Right kidney (tissue), 1 donor: ENCODE results near the gene PAX5.

Source experiments
- DNase-seq: peaks from one replicate; pipeline ENCODE4 v3.0.0-alpha.2; 2016

The PAX5 gene

GRCh38 chr9:36930941-36931340 lies 103.1 kb downstream of the PAX5 start:
- DNase-seq = no peak

- no peak for DNase-seq
Observed at GRCh38 chr9:36929350-36929675, 104.8 kb downstream of the PAX5 start.

GRCh38 chr9:36928670-36929349 lies 105.3 kb downstream of the PAX5 start:
- DNase-seq = no peak

- no peak for DNase-seq
Observed at GRCh38 chr9:36928210-36928609, 105.9 kb downstream of the PAX5 start.

- no peak for DNase-seq
Observed at GRCh38 chr9:36924757-36925432, 109.2 kb downstream of the PAX5 start.

GRCh38 chr9:36924071-36924470 lies 110.0 kb downstream of the PAX5 start:
- no peak for DNase-seq

GRCh38 chr9:36923025-36923625 lies 110.9 kb downstream of the PAX5 start:
- no peak for DNase-seq

GRCh38 chr9:36922548-36922947 lies 111.5 kb downstream of the PAX5 start:
- DNase-seq = no peak

GRCh38 chr9:36914212-36914577 lies 119.9 kb downstream of the PAX5 start:
- no peak for DNase-seq

- no peak for DNase-seq
Observed at GRCh38 chr9:36913393-36914211, 120.5 kb downstream of the PAX5 start.

GRCh38 chr9:36912620-36913019 lies 121.4 kb downstream of the PAX5 start:
- DNase-seq = no peak

GRCh38 chr9:36911601-36912412 lies 122.3 kb downstream of the PAX5 start:
- no peak for DNase-seq

GRCh38 chr9:36911037-36911436 lies 123.0 kb downstream of the PAX5 start:
- no peak for DNase-seq

- DNase-seq = no peak
Observed at GRCh38 chr9:36906492-36906891, 127.6 kb downstream of the PAX5 start.

- DNase-seq = no peak
Observed at GRCh38 chr9:36905101-36906066, 128.7 kb downstream of the PAX5 start.

- DNase-seq = no peak
Observed at GRCh38 chr9:36903541-36904435, 130.3 kb downstream of the PAX5 start.

GRCh38 chr9:36902861-36903524 lies 131.1 kb downstream of the PAX5 start:
- DNase-seq = no peak

GRCh38 chr9:36902080-36902716 lies 131.9 kb downstream of the PAX5 start:
- DNase-seq = no peak

GRCh38 chr9:36901528-36901927 lies 132.5 kb downstream of the PAX5 start:
- DNase-seq = no peak
